ENCODE data around the gene ZNF787. TPM values are rescaled to one million over a fixed set of nuclear protein-coding genes. Genes with fewer than 3 reads are reported as not detected.
"Not testable (repeated sequence)": the region's sequence is repeated elsewhere in the genome, so short reads cannot be mapped to it uniquely, and the experiment has no call there.

The ZNF787 gene
- total RNA-seq, 1 donor = 15.9 TPM

GRCh38 chr19:56152644-56153043, 31.5 kb upstream of the ZNF787 start:
- no peak for TF ChIP-seq CTCF (IDR thresholded peaks at IDR 0.05; ENCODE audit: insufficient read depth, low read length)
- DNase-seq (ENCODE audit: low read depth) = no peak
- H3K4me3 ChIP-seq (ENCODE audit: low read depth, low read length) = no peak overlapping the region

GRCh38 chr19:56150358-56150757, 29.3 kb upstream of the ZNF787 start:
- H3K4me3 ChIP-seq (ENCODE audit: low read depth, low read length) = no peak overlapping the region
- DNase-seq (ENCODE audit: low read depth) = no peak
- TF ChIP-seq CTCF (IDR thresholded peaks at IDR 0.05; ENCODE audit: insufficient read depth, low read length) = no peak

- TF ChIP-seq CTCF (IDR thresholded peaks at IDR 0.05; ENCODE audit: insufficient read depth, low read length) = no peak
- DNase-seq (ENCODE audit: low read depth) = no peak
Measured at GRCh38 chr19:56149656-56150038, 28.6 kb upstream of the ZNF787 start.

GRCh38 chr19:56148955-56149655, 28.0 kb upstream of the ZNF787 start:
- H3K4me3 ChIP-seq (ENCODE audit: low read depth, low read length); DNase-seq (ENCODE audit: low read depth): not testable (repeated sequence)

More at GRCh38 chr19:56149656-56150038, 28.6 kb upstream of the ZNF787 start:
- no peak overlapping the region for H3K4me3 ChIP-seq (ENCODE audit: low read depth, low read length)

- no peak for DNase-seq (ENCODE audit: low read depth)
- no peak overlapping the region for H3K4me3 ChIP-seq (ENCODE audit: low read depth, low read length)
- no peak for TF ChIP-seq CTCF (IDR thresholded peaks at IDR 0.05; ENCODE audit: insufficient read depth, low read length)
Measured at GRCh38 chr19:56148096-56148495, 27.0 kb upstream of the ZNF787 start.

GRCh38 chr19:56147307-56147706, 26.2 kb upstream of the ZNF787 start:
- H3K4me3 ChIP-seq (ENCODE audit: low read depth, low read length) = no peak overlapping the region
- TF ChIP-seq CTCF (IDR thresholded peaks at IDR 0.05; ENCODE audit: insufficient read depth, low read length) = no peak
- no peak for DNase-seq (ENCODE audit: low read depth)

- no peak overlapping the region for H3K4me3 ChIP-seq (ENCODE audit: low read depth, low read length)
- no peak for DNase-seq (ENCODE audit: low read depth)
- no peak for TF ChIP-seq CTCF (IDR thresholded peaks at IDR 0.05; ENCODE audit: insufficient read depth, low read length)
Measured at GRCh38 chr19:56146904-56147303, 25.8 kb upstream of the ZNF787 start.
